SW 1271 (cell line): ENCODE measurements around the gene UPP2.

Experiments
- DNase-seq, 2 experiments: peaks; one replicate each; lab custom pipeline; 2025; lab: John Stamatoyannopoulos, UW

The UPP2 gene

DNA sequence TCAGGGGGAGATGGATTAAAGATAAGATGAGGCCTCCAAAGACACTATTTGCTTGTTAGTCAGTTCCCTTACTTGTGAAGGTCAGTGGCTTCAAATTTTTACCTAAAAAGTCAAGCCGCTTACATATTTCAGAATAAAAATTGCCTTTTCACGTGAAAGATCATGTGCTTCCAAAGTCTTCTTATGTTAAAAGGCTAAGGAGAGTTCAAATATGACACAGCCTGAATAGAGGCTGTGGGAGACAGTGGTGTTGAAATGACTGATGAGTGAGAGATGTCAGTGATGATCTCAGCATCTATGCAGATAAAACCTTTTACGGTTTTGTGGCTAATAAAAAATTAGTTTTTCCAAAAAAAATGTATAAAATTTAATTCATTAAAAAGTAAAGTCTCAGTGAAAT, 40.5 kb downstream of the UPP2 start:
- no peak for DNase-seq

DNA sequence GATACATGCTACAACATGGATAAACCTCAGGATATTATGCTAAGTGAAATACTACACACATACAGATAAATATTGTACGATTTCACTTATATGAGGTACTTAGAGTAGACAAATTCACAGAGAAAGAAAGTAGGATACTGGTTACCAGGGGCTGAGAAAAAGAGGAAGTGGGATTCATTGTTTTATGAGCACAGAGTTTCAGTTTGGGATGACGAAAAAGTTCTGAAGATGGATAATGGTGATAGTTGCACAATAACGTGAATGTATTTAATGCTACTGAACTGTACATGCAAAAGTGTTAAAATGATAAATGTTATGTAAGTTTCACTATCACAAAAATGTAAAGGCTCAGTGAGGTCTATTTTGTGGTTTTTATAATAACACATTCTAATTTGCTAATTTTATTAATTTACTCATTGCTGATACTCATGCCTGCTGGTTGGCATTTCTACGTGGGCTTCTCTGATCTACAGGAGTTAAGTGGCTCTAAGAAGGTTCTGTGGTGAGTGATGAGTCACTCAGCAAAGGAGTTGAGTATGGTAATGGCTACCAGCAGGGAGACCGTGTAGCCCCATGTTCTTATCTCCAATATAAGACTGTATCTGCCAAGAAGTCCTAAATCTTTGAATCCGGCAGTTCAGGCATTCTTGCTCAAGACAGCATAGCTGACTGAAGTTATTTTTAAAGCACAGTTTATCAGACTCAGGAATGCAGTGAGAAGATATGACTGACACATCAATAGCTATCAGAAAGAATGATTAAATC, 41.1 kb downstream of the UPP2 start:
- DNase-seq: no peak

DNA sequence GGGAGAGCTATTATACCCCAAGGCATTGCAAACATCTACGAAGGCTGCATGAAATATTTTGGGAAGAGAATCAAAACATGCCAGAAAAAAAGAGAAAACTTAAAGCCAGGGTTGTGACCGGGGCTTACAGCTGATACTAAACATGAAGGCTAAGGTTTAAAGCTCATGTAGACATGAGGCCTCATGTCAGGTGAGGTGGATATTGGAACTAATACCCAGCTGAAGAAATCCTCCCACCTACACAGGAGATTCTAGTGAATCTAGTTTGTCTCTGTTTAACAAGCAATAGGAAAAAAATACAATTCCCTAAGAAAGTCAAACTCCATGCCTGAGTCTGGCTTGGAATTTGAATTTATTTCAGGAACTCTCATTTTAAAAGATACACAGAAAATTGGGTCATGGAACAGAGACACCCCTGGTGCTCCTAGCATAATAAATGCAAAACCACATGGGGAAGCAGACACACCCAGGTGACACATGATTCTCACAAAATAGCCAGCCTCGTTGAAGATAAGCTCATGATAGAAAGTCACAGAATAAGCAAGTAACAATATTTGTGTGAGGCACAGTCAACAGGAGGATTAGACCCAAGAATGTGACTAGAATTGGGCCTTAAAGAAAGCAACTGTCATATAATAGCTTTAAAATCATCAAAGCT, 42.2 kb downstream of the UPP2 start:
- no peak for DNase-seq

DNA sequence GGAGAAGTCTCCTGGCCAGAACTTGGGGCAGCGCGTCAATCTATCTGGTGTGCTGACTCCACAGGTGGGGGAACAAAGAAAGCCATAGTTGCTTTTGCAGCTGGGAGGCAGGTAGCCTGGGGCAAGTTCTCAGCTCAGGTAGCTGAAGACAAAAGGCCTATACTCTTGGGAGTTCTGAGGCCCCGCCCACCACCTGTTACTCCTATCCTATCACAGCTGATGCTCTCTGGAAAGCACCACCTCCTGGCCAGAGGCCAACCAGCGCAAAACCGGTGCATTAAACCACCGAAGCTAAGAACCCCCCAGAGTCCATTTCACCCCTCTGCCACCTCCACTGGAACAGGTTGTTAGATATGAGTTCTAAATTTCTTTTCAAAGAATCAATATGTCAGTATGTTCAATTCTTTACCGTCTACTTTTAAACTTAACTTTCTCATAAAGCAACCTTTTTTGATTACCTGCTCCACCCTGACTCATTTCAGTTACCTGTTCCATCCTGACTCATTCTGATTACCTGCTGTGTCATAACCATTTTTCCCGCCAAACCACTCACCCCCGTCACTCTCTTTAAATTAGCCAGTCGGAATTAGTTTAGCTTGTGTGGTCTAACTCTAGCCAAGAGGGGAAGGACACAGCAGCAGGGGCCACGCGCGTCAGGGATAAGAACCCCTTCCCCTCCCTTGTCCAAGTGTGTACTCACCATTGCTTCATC, 43.4 kb downstream of the UPP2 start:
- DNase-seq: no peak

GRCh38 chr2:158153270-158154015, 51.8 kb downstream of the UPP2 start:
- DNase-seq: no peak

DNA sequence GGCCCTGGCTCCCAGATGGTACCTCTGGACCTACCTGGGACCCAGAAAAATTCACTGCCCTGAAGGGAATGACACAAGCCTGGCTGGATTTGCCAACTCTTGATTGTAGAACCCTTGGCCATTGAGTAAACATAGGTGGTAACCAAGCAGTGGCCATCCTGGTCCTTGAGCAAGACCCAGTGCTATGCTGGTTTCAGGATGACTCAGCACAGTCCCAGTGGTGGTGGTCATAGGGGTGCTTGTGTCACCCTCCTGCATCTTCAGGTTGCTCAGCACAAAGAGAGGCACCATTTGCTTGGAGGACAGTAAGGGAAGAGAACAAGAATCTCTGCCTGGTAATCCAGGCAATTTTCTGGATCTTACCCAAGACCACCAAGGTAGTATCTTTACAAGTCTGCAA, 52.9 kb downstream of the UPP2 start:
- DNase-seq: no peak

GRCh38 chr2:158172719-158173118, 71.0 kb downstream of the UPP2 start:
- no peak for DNase-seq

DNA sequence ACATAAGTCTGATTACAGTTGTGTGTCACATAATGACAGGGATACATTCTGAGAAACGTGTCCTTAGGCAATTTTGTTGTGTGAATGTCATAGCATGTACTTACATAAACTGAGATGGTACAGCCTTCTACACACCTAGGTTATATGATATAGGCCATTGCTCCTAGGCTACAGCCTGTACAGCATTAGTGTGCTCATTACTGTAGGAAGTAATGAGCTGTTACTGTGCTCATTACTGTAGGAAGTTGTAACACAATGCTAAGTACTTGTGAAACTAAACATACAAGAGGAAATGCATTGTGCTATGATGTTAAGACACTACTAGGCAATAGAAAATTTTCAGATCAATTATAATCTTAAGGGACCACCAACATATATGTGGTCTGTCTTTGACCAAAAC, 72.8 kb downstream of the UPP2 start:
- DNase-seq: no peak

DNA sequence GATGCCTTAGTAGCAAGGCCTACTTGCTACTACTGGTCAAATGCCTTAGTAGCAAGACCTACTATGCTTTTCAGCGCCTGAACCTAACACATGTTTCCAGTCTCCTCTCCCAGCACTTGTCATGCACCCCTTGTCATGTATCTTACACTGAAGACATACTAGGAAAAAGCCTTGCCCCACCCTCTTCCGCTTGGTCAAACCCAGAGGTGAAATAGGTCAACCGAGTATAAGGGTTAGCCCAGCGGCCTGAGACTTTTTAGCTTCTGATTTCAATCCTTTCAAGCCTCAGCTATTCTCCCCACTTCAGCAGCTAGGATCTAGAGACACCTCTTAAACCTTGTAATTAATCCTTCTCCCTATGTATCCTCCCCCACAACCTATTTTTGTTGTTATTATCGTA, 73.3 kb downstream of the UPP2 start:
- DNase-seq: no peak

GRCh38 chr2:158178646-158179045, 77.0 kb downstream of the UPP2 start:
- DNase-seq: no peak

DNA sequence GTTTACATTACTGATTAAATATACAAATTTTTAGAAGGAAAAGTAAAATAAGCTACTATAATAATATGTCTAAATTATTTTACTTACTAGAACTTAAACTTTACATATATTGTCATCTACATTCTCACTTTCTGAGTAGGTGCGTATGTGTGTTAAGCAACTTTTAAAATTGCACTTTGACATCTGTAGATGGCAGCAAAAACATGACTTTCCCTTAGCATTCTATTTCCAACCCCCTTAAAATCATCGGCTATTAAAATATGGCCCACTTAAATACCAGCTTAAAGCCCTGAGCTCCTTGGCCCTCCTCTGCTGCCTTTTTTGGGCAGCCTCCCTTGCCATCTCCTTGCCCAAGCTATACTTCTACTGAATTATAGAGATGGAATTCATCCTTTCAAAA, 78.0 kb downstream of the UPP2 start:
- DNase-seq: peak in 1 of 2 experiments; percentile 5

- no peak for DNase-seq
Observed at GRCh38 chr2:158181171-158181570, 79.5 kb downstream of the UPP2 start.

DNA sequence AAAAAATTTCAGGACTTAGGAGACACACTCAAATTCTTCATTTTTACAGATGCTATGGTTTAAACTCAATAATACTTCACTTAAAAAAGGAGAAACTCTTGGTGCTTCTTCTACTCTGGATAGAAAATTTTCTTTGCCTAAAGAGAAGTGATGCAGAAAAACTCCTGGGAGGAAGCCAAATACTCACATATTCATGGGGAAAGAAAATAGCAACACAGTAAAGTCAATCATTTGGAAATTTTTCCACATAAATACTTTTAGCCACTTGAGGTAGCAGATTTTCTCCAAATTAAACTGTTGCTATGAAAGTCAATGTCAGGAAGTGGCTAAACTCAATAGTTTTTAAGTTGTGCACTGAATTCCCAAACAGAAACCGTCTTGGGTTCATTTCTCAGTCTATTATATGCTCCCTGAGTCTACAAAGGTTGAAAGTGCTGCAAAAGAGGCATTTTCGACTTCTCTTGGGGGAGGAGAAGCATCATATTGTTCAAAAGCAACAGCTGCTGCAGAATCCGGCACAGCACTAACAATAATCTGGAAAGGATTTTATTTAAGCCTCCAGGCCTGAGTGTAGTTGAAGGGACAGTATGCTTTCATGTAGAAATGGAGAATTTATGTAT, 81.1 kb downstream of the UPP2 start:
- DNase-seq: no peak

DNA sequence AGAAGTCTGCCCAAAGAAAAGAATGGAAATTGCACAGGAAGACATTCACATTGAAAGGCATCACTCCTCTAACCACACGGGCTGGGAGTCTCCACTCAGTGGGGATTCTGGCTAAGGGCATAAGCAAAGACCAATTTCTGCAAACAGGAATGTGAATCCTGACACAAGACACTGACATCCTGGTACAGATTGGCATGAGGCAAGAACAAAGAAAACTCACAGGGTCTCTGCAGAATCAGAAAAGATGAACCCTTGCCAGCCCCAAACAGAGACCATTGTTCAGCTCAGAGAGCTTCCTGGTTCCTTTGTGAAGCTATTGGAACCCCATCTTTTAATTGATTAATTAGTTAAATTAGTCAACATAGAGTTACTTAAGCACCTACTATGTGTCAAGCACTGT, 82.3 kb downstream of the UPP2 start:
- DNase-seq: no peak

- no peak for DNase-seq
Observed at GRCh38 chr2:158184556-158185343, 83.1 kb downstream of the UPP2 start.
